ENCODE data around the gene TAX1BP3. TPM values are rescaled to one million over a fixed set of nuclear protein-coding genes. Genes with fewer than 3 reads are reported as not detected.

Gene TAX1BP3
- polyA plus RNA-seq, 3 donors: 29.6 to 71.8 (median 70.9) TPM

DNA sequence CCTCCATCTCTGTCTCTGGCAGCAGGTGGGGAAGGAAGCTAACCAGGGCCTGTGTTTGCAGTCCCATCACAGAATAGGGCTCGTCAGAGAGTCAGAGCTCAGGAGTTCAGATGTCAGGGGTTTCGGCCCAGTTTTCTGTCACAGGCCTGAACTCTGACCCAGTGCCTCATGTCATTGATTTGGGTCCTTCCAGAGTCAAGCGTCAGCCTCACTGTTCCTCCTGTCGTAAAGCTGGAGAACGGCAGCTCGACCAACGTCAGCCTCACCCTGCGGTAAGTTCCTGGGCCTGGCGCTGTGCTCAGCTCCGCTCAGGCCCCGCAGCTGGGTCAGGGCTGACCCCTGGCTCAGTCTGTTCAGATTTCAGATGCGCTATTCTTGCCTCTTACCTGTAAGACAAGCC, 21.1 kb downstream of the TAX1BP3 start:
- H3K36me3 ChIP-seq (replicated peaks in 1 of 2; ENCODE audit: control insufficient read depth in 1 of 2, insufficient read depth in 2 of 2, low read length in 2 of 2): peaks cover 11 to 53% of the 10 kb centered on the region in 2 donors
- H3K79me2 ChIP-seq (ENCODE audit: insufficient read depth, low read length): no peaks in the 10 kb centered on the region
- H2AFZ ChIP-seq (ENCODE audit: insufficient read depth, low read depth, low read length, poor library complexity, severe bottlenecking): no peak overlapping the region
- H3K36me3 Mint-ChIP-seq: peaks cover 38 to 80% of the 10 kb centered on the region in 2 donors
- H3K4me3 ChIP-seq (replicated peaks in 1 of 3; ENCODE audit: low read depth in 2 of 3, low read length in 3 of 3): no peak overlapping the region
- H3K27me3 ChIP-seq (ENCODE audit: control insufficient read depth in 2 of 2, insufficient read depth in 2 of 2, low read length in 2 of 2): no peaks in the 10 kb centered on the region
- no peaks in the 10 kb centered on the region for H4K20me1 ChIP-seq (ENCODE audit: insufficient read depth, low read length)
- H3K9me3 Mint-ChIP-seq: no peaks in the 10 kb centered on the region
- no peak overlapping the region for H3K9ac ChIP-seq (ENCODE audit: insufficient read depth, low read length, poor library complexity, severe bottlenecking)
- no peaks in the 10 kb centered on the region for H3K4me1 ChIP-seq (ENCODE audit: control insufficient read depth in 1 of 2, insufficient read depth in 2 of 2, low read length in 2 of 2)
- no peak overlapping the region for H3K4me2 ChIP-seq (replicated peaks; ENCODE audit: extremely low read depth, low read length, poor library complexity, severe bottlenecking)
- no peak for DNase-seq
- 90% methylated on average over 12 of the region's 12 CpGs for WGBS (ENCODE audit: insufficient coverage)
- no peak overlapping the region for H3K4me3 Mint-ChIP-seq
- no peak overlapping the region for H3K27ac Mint-ChIP-seq
- no peaks in the 10 kb centered on the region for H3K4me1 Mint-ChIP-seq
- H3K27ac ChIP-seq (ENCODE audit: low read depth in 1 of 2, low read length in 2 of 2): no peak overlapping the region
- TF ChIP-seq, protein P1, sequence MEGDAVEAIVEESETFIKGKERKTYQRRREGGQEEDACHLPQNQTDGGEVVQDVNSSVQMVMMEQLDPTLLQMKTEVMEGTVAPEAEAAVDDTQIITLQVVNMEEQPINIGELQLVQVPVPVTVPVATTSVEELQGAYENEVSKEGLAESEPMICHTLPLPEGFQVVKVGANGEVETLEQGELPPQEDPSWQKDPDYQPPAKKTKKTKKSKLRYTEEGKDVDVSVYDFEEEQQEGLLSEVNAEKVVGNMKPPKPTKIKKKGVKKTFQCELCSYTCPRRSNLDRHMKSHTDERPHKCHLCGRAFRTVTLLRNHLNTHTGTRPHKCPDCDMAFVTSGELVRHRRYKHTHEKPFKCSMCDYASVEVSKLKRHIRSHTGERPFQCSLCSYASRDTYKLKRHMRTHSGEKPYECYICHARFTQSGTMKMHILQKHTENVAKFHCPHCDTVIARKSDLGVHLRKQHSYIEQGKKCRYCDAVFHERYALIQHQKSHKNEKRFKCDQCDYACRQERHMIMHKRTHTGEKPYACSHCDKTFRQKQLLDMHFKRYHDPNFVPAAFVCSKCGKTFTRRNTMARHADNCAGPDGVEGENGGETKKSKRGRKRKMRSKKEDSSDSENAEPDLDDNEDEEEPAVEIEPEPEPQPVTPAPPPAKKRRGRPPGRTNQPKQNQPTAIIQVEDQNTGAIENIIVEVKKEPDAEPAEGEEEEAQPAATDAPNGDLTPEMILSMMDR (IDR thresholded peaks at IDR 0.05): no peak
- no peaks in the 10 kb centered on the region for H3K9me3 ChIP-seq (replicated peaks in 1 of 2; ENCODE audit: control insufficient read depth in 1 of 2, insufficient read depth in 1 of 2, low read length in 2 of 2)
- intact Hi-C loops (cut with micrococcal nuclease): no loop called here
- peaks cover 0 to 3% (median 0%) of the 10 kb centered on the region in 3 donors for H3K27me3 Mint-ChIP-seq (ENCODE audit: low read depth in 3 of 3)

DNA sequence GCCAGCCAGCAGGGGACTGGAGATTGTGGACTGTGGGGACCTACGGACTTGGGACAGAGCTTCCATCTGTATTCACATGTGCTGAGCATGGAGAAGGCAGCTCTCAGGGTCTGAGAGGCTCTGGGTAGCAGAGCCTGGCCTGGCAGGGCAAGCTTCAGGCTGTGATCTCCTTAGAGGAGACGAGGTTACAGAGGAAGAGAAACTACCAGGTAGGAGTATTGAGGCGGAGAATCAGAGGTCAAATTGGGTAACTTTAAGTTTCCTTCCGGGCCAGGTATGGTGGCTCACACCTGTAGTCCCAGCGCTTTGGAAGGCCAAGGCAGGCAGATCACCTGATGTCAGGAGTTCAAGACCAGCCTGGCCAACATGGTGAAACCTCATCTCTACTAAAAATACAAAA, 23.1 kb downstream of the TAX1BP3 start:
- H3K4me1 Mint-ChIP-seq: peaks cover 7% of the 10 kb centered on the region
- peak overlapping the region in 2 of 7 donors; percentile 12 to 36 for H3K27ac Mint-ChIP-seq
- H3K4me2 ChIP-seq (replicated peaks; ENCODE audit: extremely low read depth, low read length, poor library complexity, severe bottlenecking): no peak overlapping the region
- no peak overlapping the region for H3K4me3 ChIP-seq (replicated peaks in 1 of 3; ENCODE audit: low read depth in 2 of 3, low read length in 3 of 3)
- intact Hi-C loops (cut with micrococcal nuclease): no loop called here
- 71% methylated on average over 3 of the region's 5 CpGs for WGBS (ENCODE audit: insufficient coverage)
- TF ChIP-seq, protein P1 (IDR thresholded peaks at IDR 0.05): no peak
- H3K79me2 ChIP-seq (ENCODE audit: insufficient read depth, low read length): no peaks in the 10 kb centered on the region
- no peak for DNase-seq
- H3K9me3 ChIP-seq (replicated peaks in 1 of 2; ENCODE audit: control insufficient read depth in 1 of 2, insufficient read depth in 1 of 2, low read length in 2 of 2): no peaks in the 10 kb centered on the region
- no peaks in the 10 kb centered on the region for H3K27me3 ChIP-seq (ENCODE audit: control insufficient read depth in 2 of 2, insufficient read depth in 2 of 2, low read length in 2 of 2)
- no peaks in the 10 kb centered on the region for H4K20me1 ChIP-seq (ENCODE audit: insufficient read depth, low read length)
- no peaks in the 10 kb centered on the region for H3K9me3 Mint-ChIP-seq
- peaks cover 0 to 3% (median 0%) of the 10 kb centered on the region in 3 donors for H3K27me3 Mint-ChIP-seq (ENCODE audit: low read depth in 3 of 3)
- H2AFZ ChIP-seq (ENCODE audit: insufficient read depth, low read depth, low read length, poor library complexity, severe bottlenecking): no peak overlapping the region
- no peak overlapping the region for H3K27ac ChIP-seq (ENCODE audit: low read depth in 1 of 2, low read length in 2 of 2)
- peaks cover 11 to 50% of the 10 kb centered on the region in 2 donors for H3K36me3 ChIP-seq (replicated peaks in 1 of 2; ENCODE audit: control insufficient read depth in 1 of 2, insufficient read depth in 2 of 2, low read length in 2 of 2)
- H3K36me3 Mint-ChIP-seq: peaks cover 34 to 73% of the 10 kb centered on the region in 2 donors
- H3K9ac ChIP-seq (ENCODE audit: insufficient read depth, low read length, poor library complexity, severe bottlenecking): no peak overlapping the region
- H3K4me1 ChIP-seq (ENCODE audit: control insufficient read depth in 1 of 2, insufficient read depth in 2 of 2, low read length in 2 of 2): peaks cover 4 to 7% of the 10 kb centered on the region in 2 donors
- H3K4me3 Mint-ChIP-seq: no peak overlapping the region
